Transverse colon (tissue), 4 donors: ENCODE measurements around the gene TMEM163. TPM values are rescaled to one million over a fixed set of nuclear protein-coding genes. Genes with fewer than 3 reads are reported as not detected.

Source experiments
- DNase-seq: peaks from one replicate; pipeline ENCODE4 v3.0.0-alpha.2; 2019
- H3K27ac ChIP-seq, 4 donors: fragments of 200-600 bp; sonication (generic); 2 replicates each; pipeline ENCODE4 v1.5.1; 2016 to 2018; ENCODE audit warnings: inconsistent platforms in 4 of 4
- H3K27me3 ChIP-seq: fragments of 200-600 bp; sonication (generic); 2 replicates; pipeline ENCODE4 v1.5.1; 2017; ENCODE audit warnings: inconsistent platforms
- H3K36me3 ChIP-seq, 4 donors: fragments of 200-600 bp; sonication (generic); 2 replicates each; pipeline ENCODE4 v1.5.1; 2017 to 2019; ENCODE audit warnings: inconsistent platforms in 4 of 4
- H3K4me1 ChIP-seq, 4 donors: fragments of 200-600 bp; sonication (generic); 2 replicates each; pipeline ENCODE4 v1.5.1; 2017 to 2020; ENCODE audit warnings: inconsistent platforms in 4 of 4
- H3K4me3 ChIP-seq, 4 donors: fragments of 200-600 bp; sonication (generic); 1 replicate in 1 of 4; 2 replicates in 3 of 4; pipeline versions ENCODE4 v1.5.1 to v1.6.1; 2017 to 2019; ENCODE audit warnings: inconsistent platforms in 4 of 4
- H3K9me3 ChIP-seq, 2 donors: fragments of 200-600 bp; sonication (generic); 2 replicates each; pipeline ENCODE4 v1.5.1; 2017 to 2019; ENCODE audit warnings: inconsistent platforms in 2 of 2
- EP300 ChIP-seq: sonication (generic); formaldehyde crosslinking; IDR thresholded peaks from one replicate; pipeline ENCODE4 v1.6.1; 2017; ENCODE audit warnings: antibody characterized with exemption, low read depth
- POLR2A ChIP-seq: fragments of 450-650 bp; IDR thresholded peaks from one replicate; pipeline ENCODE4 v1.6.1; 2016; ENCODE audit warnings: antibody characterized with exemption, mild to moderate bottlenecking, moderate library complexity
- POLR2AphosphoS5 ChIP-seq, 3 donors: sonication (generic); formaldehyde crosslinking; IDR thresholded peaks; one replicate each; pipeline ENCODE4 v1.6.1; 2016; ENCODE audit warnings: antibody characterized with exemption in 3 of 3
- WGBS, 2 donors: methylation state at CpG; one replicate each; pipeline ENCODE4 v1.1.5; 2018; ENCODE audit warnings: low coverage in 1 of 2; 5-methylcytosine and 5-hydroxymethylcytosine counted together
- in situ Hi-C, 4 donors: fragments of 200-750 bp; cut with MboI; loops; one replicate each; pipeline versions ENCODE4 v1.15.0 to v1.15.1; 2017; ENCODE audit warnings: low sequenced_read_pairs in 3 of 4, low pct_ligation_motif_present in 1 of 4, low pct_unique_long_range_greater_than_20kb in 1 of 4
- intact Hi-C: fragments of 100-400 bp; cut with DNase I; formaldehyde crosslinking; loops from one replicate; pipeline ENCODE4 v1.15.1; 2023; ENCODE audit warnings: low total_unique reads
- total RNA-seq, 4 donors: library from RNA; depleted of rRNA; stranded (reverse); fragments of >200 nt; gene quantifications; one replicate each; pipeline ENCODE4 v1.1.0, GENCODE V29; 2016
- TF ChIP-seq, protein P1 (sequence below), 5 experiments: fragments of 200-600 bp in 3 of 5; fragments of 450-650 bp in 2 of 5; sonication (generic) in 3 of 5; IDR thresholded peaks; 1 replicate in 2 of 5; 2 replicates in 3 of 5; pipeline ENCODE4 v1.5.1; 2016 to 2017; ENCODE audit warnings: antibody characterized with exemption in 5 of 5, inconsistent platforms in 3 of 5, mild to moderate bottlenecking in 2 of 5, moderate library complexity in 1 of 5

Gene TMEM163
- total RNA-seq, 4 donors from 2014 or later, result 0.48 TPM; not detected in 3

DNA sequence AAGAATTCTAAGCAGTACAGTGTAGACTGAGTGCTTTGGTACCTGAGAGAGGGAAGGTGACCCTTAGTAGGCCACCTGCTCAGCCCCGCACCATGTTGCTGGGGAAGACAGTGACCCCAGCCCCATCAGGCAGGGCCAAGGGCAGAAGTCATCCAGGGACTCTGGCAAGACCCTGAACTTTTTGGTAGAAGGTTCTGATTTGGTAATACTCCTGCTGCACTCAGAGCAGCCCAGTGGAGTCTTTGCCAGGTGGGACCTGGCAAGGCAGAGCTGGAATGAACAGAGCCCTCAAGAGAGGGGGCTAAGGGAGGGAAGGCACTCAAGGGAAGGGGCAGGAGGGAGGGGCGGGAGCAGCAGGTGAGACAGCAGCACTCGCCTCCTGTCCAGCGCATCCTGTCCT is 273.7 kb downstream of the TMEM163 start:
- intact Hi-C loops, result no loop called here
- Histone ChIP-seq H3K4me1 (no peaks in the 10 kb centered on the region), H3K9me3 (no peaks in the 10 kb centered on the region), H3K27ac (no peak overlapping the region), H3K4me3 (no peak overlapping the region), H3K27me3 (no peaks in the 10 kb centered on the region), H3K36me3 (peaks cover 0 to 4% (median 0%) of the 10 kb centered on the region in 4 donors)
- DNase-seq, result no peak
- 100% methylated on average over 4 of the region's 4 CpGs; no CpG with 5 or more reads in 1 of the 2 donors for WGBS, 2 donors
- TF ChIP-seq POLR2A (no peak), EP300 (no peak)
- in situ Hi-C loops, result loop anchor here in 1 of 4 donors (25.0 kb wide), 1 partner anchor 558 kb away; no protein-coding TSS in a partner anchor

DNA sequence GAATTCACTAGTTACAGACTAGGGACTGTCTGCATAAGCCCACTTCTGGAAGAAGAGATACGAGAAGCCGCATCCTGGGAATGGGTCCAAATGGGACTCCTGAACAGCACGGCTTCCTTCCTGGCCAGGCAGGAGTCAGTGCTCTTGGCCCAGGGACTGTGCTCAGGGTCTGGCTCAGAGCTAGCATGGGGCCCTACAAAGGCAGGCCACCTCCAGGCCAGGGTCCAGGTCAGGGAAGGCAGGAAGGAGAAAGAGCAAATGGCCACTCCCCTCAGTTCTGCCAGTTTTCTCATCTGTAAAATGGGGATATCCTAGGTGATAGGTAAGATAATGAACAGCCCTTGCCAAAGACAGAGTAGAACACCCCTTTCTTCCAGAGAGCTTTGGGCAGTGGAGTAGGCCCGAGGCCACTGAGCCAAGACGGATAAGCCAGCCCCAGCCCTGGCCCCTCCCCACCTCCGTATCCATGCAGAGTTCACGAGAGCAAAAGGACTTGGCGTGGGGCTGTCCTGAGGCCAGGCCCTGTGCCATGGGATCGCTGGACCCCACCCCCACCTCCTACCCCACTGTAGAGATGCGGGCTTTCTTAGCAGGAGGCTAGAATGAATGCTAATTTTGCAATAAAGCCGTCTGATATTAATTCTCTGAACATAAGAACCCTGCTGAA is 274.9 kb downstream of the TMEM163 start:
- no peaks in the 10 kb centered on the region for H3K27me3 ChIP-seq
- no peak overlapping the region for H3K27ac ChIP-seq
- DNase-seq, result no peak
- no peak for TF ChIP-seq POLR2A
- no peak for TF ChIP-seq EP300
- no peak for TF ChIP-seq POLR2AphosphoS5 (IDR thresholded peaks at IDR 0.05)
- TF ChIP-seq, protein P1, sequence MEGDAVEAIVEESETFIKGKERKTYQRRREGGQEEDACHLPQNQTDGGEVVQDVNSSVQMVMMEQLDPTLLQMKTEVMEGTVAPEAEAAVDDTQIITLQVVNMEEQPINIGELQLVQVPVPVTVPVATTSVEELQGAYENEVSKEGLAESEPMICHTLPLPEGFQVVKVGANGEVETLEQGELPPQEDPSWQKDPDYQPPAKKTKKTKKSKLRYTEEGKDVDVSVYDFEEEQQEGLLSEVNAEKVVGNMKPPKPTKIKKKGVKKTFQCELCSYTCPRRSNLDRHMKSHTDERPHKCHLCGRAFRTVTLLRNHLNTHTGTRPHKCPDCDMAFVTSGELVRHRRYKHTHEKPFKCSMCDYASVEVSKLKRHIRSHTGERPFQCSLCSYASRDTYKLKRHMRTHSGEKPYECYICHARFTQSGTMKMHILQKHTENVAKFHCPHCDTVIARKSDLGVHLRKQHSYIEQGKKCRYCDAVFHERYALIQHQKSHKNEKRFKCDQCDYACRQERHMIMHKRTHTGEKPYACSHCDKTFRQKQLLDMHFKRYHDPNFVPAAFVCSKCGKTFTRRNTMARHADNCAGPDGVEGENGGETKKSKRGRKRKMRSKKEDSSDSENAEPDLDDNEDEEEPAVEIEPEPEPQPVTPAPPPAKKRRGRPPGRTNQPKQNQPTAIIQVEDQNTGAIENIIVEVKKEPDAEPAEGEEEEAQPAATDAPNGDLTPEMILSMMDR (IDR thresholded peaks at IDR 0.05), result no peak
- intact Hi-C loops (no loop called here), in situ Hi-C loops (loop anchor here in 1 of 4 donors (25.0 kb wide), 1 partner anchor 557 kb away; no protein-coding TSS in a partner anchor)
- no peaks in the 10 kb centered on the region for H3K4me1 ChIP-seq
- H3K4me3 ChIP-seq, result no peak overlapping the region
- H3K36me3 ChIP-seq, result no peaks in the 10 kb centered on the region
- H3K9me3 ChIP-seq, result no peaks in the 10 kb centered on the region
- 93 to 100% methylated on average over 2 to 11 of the region's 11 CpGs for WGBS, 2 donors

DNA sequence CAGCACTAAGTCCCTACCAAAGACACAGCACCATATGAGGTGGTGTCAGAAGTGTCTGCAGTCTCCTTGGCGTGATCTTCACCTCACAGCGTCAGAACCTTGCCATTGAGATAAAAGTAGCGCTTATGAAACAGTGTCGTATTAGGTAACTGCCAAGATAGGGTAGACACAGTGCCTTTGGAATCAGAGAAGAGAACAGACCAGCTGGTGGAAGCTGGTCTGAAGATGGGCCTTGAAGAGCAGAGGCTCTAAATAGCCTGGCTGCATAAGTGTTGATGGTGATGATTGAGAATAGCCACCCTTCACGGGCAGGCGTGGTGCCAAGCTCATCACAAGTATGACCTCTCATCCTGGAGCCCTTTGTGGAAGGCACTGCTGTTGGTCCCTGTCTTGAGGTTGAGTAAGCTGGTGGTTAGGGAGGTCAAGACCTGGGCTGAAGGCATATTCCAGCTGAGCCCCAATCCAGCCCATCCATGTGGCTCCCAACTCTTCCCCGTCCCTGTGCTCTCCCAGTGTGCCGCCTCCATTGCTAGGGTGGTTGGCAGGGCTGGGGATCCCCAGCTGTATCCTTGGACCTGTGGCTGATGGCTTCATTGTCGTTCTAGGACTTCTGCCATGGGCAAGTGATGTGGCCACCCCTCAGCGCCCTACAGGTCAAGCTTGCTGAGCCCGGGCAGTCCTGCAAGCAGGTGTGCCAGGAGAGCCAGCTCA is 277.5 kb downstream of the TMEM163 start:
- no peak overlapping the region for H3K27ac ChIP-seq

DNA sequence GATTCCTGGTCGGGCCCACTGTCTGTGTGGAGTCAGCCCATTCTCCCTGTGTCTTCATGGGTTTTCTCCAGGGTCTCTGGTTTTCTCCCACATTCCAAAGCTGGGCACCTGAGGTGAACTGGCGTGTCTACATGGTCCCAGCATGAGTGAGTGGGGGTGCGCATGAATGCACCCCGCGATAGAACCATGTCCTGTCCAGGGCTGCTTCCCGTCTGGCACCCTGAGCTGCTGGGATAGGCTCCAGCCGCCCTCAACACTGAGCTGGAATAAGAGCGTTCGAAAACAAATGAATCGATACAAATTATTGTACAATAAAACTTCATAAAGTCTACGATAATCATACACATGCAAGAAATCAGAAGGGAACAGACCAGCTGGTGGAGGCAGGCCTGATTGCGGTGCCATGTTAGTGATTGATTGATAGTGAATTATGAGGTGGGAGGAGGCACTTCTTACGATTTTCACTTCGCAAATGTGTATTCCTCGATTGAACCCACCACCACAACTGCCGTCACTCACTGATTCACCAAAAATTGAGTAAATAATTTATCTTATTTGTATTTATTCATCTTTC is 278.4 kb downstream of the TMEM163 start:
- no peaks in the 10 kb centered on the region for H3K36me3 ChIP-seq

More for the DNA sequence above, 277.5 kb downstream of the TMEM163 start:
- H3K36me3 ChIP-seq, result no peaks in the 10 kb centered on the region
- H3K4me3 ChIP-seq, result no peak overlapping the region
- WGBS, 2 donors, result 96 to 100% methylated on average over 7 to 11 of the region's 11 CpGs
- H3K4me1 ChIP-seq, result no peaks in the 10 kb centered on the region
- intact Hi-C loops, result no loop called here
- DNase-seq, result no peak
- in situ Hi-C loops, result loop anchor here in 1 of 4 donors (25.0 kb wide), 1 partner anchor 554 kb away; no protein-coding TSS in a partner anchor
- H3K9me3 ChIP-seq, result no peaks in the 10 kb centered on the region
- no peaks in the 10 kb centered on the region for H3K27me3 ChIP-seq
- TF ChIP-seq POLR2AphosphoS5 (IDR thresholded peaks at IDR 0.05) (no peak), POLR2A (no peak), EP300 (no peak)
- TF ChIP-seq, protein P1 (IDR thresholded peaks at IDR 0.05), result no peak

More for the DNA sequence above, 278.4 kb downstream of the TMEM163 start:
- no peak overlapping the region for H3K4me3 ChIP-seq
- 96 to 97% methylated on average over 15 to 16 of the region's 16 CpGs for WGBS, 2 donors
- H3K27ac ChIP-seq, result no peak overlapping the region
- no peak for DNase-seq
- H3K9me3 ChIP-seq, result no peaks in the 10 kb centered on the region
- no peaks in the 10 kb centered on the region for H3K4me1 ChIP-seq
- intact Hi-C loops, result no loop called here
- in situ Hi-C loops, result loop anchor here in 1 of 4 donors (25.0 kb wide), 1 partner anchor 553 kb away; no protein-coding TSS in a partner anchor
- TF ChIP-seq POLR2AphosphoS5 (IDR thresholded peaks at IDR 0.05), result no peak
- TF ChIP-seq EP300, result no peak
- TF ChIP-seq, protein P1 (IDR thresholded peaks at IDR 0.05), result no peak
- no peak for TF ChIP-seq POLR2A
- no peaks in the 10 kb centered on the region for H3K27me3 ChIP-seq
